ENCODE results near the gene HS3ST3A1.

DNA sequence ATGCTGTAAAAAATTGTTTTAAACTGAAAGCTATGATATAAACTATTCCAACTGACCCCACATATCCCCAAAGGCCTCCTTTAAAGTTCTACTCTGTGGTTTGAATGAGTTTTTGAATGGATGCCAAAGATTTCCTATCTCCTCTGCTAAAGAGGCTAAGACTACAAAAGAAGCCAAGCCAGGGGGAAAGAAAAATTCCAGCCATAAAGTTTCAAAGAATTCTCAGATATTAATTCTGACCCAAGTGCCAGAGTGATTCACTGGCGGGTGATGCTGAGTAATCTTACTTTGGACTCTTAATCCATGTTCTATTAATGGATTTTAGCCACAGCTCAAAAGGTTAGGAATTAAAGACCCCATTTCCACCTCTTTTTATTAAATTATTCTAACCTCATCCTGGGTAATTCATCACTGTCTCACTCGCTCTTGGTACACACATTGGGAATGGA is 60.7 kb downstream of the HS3ST3A1 start:
- TF ChIP-seq, protein P1, sequence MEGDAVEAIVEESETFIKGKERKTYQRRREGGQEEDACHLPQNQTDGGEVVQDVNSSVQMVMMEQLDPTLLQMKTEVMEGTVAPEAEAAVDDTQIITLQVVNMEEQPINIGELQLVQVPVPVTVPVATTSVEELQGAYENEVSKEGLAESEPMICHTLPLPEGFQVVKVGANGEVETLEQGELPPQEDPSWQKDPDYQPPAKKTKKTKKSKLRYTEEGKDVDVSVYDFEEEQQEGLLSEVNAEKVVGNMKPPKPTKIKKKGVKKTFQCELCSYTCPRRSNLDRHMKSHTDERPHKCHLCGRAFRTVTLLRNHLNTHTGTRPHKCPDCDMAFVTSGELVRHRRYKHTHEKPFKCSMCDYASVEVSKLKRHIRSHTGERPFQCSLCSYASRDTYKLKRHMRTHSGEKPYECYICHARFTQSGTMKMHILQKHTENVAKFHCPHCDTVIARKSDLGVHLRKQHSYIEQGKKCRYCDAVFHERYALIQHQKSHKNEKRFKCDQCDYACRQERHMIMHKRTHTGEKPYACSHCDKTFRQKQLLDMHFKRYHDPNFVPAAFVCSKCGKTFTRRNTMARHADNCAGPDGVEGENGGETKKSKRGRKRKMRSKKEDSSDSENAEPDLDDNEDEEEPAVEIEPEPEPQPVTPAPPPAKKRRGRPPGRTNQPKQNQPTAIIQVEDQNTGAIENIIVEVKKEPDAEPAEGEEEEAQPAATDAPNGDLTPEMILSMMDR (conservative IDR thresholded peaks at IDR 0.05; ENCODE audit: low read depth in 2 of 2), result no peak
- TF ChIP-seq STAT1 (IDR thresholded peaks at IDR 0.05; ENCODE audit: unreplicated experiment), result no peak
- TF ChIP-seq, protein P2, sequence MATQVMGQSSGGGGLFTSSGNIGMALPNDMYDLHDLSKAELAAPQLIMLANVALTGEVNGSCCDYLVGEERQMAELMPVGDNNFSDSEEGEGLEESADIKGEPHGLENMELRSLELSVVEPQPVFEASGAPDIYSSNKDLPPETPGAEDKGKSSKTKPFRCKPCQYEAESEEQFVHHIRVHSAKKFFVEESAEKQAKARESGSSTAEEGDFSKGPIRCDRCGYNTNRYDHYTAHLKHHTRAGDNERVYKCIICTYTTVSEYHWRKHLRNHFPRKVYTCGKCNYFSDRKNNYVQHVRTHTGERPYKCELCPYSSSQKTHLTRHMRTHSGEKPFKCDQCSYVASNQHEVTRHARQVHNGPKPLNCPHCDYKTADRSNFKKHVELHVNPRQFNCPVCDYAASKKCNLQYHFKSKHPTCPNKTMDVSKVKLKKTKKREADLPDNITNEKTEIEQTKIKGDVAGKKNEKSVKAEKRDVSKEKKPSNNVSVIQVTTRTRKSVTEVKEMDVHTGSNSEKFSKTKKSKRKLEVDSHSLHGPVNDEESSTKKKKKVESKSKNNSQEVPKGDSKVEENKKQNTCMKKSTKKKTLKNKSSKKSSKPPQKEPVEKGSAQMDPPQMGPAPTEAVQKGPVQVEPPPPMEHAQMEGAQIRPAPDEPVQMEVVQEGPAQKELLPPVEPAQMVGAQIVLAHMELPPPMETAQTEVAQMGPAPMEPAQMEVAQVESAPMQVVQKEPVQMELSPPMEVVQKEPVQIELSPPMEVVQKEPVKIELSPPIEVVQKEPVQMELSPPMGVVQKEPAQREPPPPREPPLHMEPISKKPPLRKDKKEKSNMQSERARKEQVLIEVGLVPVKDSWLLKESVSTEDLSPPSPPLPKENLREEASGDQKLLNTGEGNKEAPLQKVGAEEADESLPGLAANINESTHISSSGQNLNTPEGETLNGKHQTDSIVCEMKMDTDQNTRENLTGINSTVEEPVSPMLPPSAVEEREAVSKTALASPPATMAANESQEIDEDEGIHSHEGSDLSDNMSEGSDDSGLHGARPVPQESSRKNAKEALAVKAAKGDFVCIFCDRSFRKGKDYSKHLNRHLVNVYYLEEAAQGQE (IDR thresholded peaks at IDR 0.05; ENCODE audit: unreplicated experiment), result no peak
- no peak for TF ChIP-seq ETS1 (IDR thresholded peaks at IDR 0.05)
- no peak for TF ChIP-seq POLR2AphosphoS5 (IDR thresholded peaks at IDR 0.05; ENCODE audit: low read depth)
- no peak for TF ChIP-seq EZH2phosphoT487 (IDR thresholded peaks at IDR 0.05; ENCODE audit: unreplicated experiment)
- no peak for TF ChIP-seq EZH2 (IDR thresholded peaks at IDR 0.05; ENCODE audit: low read depth, unreplicated experiment)
- TF ChIP-seq NANOG (IDR thresholded peaks at IDR 0.05; ENCODE audit: borderline replicate concordance), result no peak
- TF ChIP-seq JUNB (IDR thresholded peaks at IDR 0.05; ENCODE audit: unreplicated experiment), result no peak
- TF ChIP-seq CREB1 (CRISPR knock-in tag; IDR thresholded peaks at IDR 0.05; ENCODE audit: low read depth), result no peak
- TF ChIP-seq ZNF114 (CRISPR knock-in tag; IDR thresholded peaks at IDR 0.05), result no peak
